ENCODE measurements around the gene ACR. TPM values are rescaled to one million over a fixed set of nuclear protein-coding genes. Genes with fewer than 3 reads are reported as not detected.

ACR gene
- total RNA-seq, 1 donor from 2014 or later: 0.52 TPM

DNA sequence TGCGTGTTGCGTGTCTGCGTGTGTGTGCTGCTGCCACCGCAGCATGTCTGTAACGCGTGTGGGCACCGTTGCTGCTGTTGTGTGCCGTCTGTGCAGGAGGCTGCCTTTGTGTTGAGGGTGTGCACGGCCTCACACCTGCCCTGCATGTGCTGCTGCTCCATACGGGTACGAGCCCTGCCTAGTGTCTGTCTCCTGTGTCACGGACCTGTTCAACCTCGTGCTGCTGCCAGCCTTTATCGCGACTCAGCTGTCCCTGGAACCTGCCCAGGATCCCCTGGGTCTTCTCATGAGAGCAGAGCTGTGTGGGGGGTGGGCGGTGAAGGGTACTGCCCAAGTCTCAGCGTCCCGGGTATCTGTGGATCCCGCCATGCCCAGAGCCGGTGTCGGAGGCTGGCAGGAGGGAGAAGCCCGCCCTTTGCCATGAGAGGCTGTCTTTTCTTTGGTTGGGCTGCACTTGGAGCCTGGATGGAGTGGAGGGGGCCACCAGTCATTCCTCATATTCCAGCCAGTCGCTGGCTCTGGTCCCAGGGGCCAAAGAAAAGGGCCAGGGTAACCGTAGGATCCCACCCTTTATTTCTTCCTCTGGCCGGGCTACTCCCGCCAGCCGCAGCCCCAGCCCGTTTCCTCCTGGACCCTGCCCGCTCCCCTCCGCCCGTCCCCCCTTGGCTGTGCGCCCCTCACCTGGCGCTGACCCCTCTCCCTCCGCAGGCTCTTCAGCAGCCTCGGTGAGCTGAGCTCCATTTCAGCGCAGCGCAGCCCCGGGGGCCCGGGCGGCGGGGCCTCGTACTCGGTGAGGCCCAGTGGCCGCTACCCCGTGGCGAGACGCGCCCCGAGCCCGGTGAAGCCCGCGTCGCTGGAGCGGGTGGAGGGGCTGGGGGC lies 7.8 kb upstream of the ACR start:
- peaks cover 19 to 38% (median 20%) of the 10 kb centered on the region in 3 donors for H3K27me3 ChIP-seq (ENCODE audit: control insufficient read depth in 3 of 3, insufficient read depth in 3 of 3, low read length in 3 of 3)
- peaks cover 11 to 24% (median 12%) of the 10 kb centered on the region in 3 donors for H3K4me1 ChIP-seq (ENCODE audit: control insufficient read depth in 3 of 3, insufficient read depth in 3 of 3, low read length in 3 of 3)
- H3K36me3 ChIP-seq (ENCODE audit: control insufficient read depth in 3 of 3, insufficient read depth in 3 of 3, low read length in 3 of 3): peaks cover 0 to 9% (median 0%) of the 10 kb centered on the region in 3 donors
- no peaks in the 10 kb centered on the region for H3K9me3 ChIP-seq (ENCODE audit: control insufficient read depth in 3 of 3, low read length in 3 of 3)
- H3K4me3 ChIP-seq (ENCODE audit: low read length in 3 of 3): no peak overlapping the region
- H3K9ac ChIP-seq (ENCODE audit: low read depth in 1 of 3, low read length in 3 of 3): no peak overlapping the region
- H3K27ac ChIP-seq (ENCODE audit: low read depth, low read length): no peak overlapping the region

DNA sequence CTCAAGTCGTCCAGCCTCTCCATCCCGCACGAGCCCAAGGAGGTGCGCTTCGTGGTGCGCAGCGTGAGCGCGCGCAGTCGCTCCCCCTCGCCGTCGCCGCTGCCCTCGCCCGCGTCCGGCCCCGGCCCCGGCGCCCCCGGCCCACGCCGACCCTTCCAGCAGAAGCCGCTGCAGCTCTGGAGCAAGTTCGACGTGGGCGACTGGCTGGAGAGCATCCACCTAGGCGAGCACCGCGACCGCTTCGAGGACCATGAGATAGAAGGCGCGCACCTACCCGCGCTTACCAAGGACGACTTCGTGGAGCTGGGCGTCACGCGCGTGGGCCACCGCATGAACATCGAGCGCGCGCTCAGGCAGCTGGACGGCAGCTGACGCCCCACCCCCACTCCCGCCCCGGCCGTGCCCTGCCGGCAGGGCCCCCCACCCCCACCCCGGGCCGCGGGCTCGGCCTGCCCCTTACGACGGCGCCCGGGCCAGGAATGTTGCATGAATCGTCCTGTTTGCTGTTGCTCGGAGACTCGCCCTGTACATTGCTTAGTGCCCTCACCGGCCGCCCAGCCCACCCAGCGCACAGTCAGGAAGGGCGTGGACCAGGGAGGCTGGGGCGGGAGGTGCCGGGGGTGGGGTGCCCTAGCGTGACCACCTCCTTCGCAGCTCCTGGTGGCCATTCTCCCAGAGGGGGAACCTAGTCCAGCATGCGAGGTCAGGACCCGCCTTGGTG lies 6.9 kb upstream of the ACR start:
- Histone ChIP-seq H3K4me1 (ENCODE audit: control insufficient read depth in 3 of 3, insufficient read depth in 3 of 3, low read length in 3 of 3) (peaks cover 11 to 20% (median 12%) of the 10 kb centered on the region in 3 donors), H3K27ac (ENCODE audit: low read depth, low read length) (no peak overlapping the region), H3K9ac (ENCODE audit: low read depth in 1 of 3, low read length in 3 of 3) (no peak overlapping the region)

DNA sequence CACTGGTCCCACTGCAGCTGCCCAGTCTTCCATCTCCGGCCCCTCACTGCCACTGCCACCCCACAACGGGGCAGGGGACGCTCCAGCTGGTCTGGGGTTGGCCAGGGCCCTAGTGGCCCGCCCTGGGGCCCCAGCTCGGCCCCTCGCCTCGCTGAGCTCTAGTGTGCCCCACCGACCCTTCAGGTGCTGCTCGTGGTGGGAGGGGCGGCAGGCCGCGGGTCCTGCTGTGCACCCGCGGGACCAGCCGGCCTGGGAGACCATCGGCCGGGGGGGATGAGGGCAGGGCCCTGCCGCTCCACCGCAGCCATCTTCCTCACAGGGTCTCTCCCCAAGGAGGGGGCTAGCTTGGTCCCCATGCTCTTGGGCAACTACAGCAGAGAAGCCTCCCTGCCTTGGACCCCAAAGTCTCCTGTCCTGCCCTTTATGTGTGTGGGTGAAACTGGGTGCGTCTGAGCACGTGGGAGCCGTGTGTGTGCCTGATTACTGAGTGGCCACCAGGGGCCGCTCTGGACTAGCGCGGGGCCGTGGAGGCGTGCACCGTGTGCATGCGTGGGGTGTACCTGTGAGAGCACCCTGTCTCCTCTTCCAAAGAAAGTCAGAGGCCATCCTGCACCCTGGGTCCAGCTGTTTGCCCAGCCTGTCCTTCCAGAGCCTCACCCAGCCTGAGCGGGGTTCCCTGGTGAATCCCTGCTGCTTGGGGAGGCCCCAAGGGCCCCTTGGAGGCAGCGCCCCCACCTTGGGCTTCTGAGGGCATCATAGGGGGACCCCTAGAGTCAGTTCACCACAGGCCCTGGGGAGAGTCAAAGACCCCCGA lies 6.0 kb upstream of the ACR start:
- peaks cover 19 to 43% (median 20%) of the 10 kb centered on the region in 3 donors for H3K27me3 ChIP-seq (ENCODE audit: control insufficient read depth in 3 of 3, insufficient read depth in 3 of 3, low read length in 3 of 3)
- H3K9ac ChIP-seq (ENCODE audit: low read depth in 1 of 3, low read length in 3 of 3): peak overlapping the region in 1 of 3 donors; percentile 1
- H3K9me3 ChIP-seq (ENCODE audit: control insufficient read depth in 3 of 3, low read length in 3 of 3): no peaks in the 10 kb centered on the region
- H3K36me3 ChIP-seq (ENCODE audit: control insufficient read depth in 3 of 3, insufficient read depth in 3 of 3, low read length in 3 of 3): peaks cover 0 to 2% (median 0%) of the 10 kb centered on the region in 3 donors
- H3K27ac ChIP-seq (ENCODE audit: low read depth, low read length): no peak overlapping the region
- H3K4me1 ChIP-seq (ENCODE audit: control insufficient read depth in 3 of 3, insufficient read depth in 3 of 3, low read length in 3 of 3): peaks cover 11 to 15% (median 12%) of the 10 kb centered on the region in 3 donors
- no peak overlapping the region for H3K4me3 ChIP-seq (ENCODE audit: low read length in 3 of 3)

More for the DNA sequence above, 6.9 kb upstream of the ACR start:
- H3K4me3 ChIP-seq (ENCODE audit: low read length in 3 of 3): no peak overlapping the region
- no peaks in the 10 kb centered on the region for H3K9me3 ChIP-seq (ENCODE audit: control insufficient read depth in 3 of 3, low read length in 3 of 3)
- peaks cover 0 to 5% (median 0%) of the 10 kb centered on the region in 3 donors for H3K36me3 ChIP-seq (ENCODE audit: control insufficient read depth in 3 of 3, insufficient read depth in 3 of 3, low read length in 3 of 3)
- H3K27me3 ChIP-seq (ENCODE audit: control insufficient read depth in 3 of 3, insufficient read depth in 3 of 3, low read length in 3 of 3): peaks cover 19 to 43% (median 20%) of the 10 kb centered on the region in 3 donors

DNA sequence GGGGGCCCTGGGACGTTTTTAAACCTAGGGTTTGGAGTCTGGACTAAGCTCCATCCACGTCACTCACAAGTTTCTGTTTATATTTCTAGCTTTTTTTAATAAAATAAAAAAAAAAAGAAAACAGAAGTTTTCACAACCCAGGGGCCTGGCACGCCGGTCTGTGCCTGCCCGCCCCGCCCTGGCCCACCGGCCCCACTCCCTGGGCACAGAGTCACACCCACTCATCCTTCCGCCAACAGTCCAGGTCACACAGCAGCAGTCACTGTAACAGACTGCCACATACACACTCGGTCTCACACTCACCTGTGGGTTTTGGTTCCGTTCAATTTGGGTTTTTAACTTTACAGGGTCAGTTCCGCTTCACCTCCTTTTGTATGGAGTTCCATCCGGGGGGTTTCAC lies 5.3 kb upstream of the ACR start:
- H3K9me3 ChIP-seq (ENCODE audit: control insufficient read depth in 3 of 3, low read length in 3 of 3): no peaks in the 10 kb centered on the region
- peaks cover 0 to 2% (median 0%) of the 10 kb centered on the region in 3 donors for H3K36me3 ChIP-seq (ENCODE audit: control insufficient read depth in 3 of 3, insufficient read depth in 3 of 3, low read length in 3 of 3)
- H3K9ac ChIP-seq (ENCODE audit: low read depth in 1 of 3, low read length in 3 of 3): no peak overlapping the region
- no peak overlapping the region for H3K4me3 ChIP-seq (ENCODE audit: low read length in 3 of 3)
- H3K4me1 ChIP-seq (ENCODE audit: control insufficient read depth in 3 of 3, insufficient read depth in 3 of 3, low read length in 3 of 3): peaks cover 11 to 12% (median 11%) of the 10 kb centered on the region in 3 donors
- peaks cover 19 to 44% (median 20%) of the 10 kb centered on the region in 3 donors for H3K27me3 ChIP-seq (ENCODE audit: control insufficient read depth in 3 of 3, insufficient read depth in 3 of 3, low read length in 3 of 3)
- H3K27ac ChIP-seq (ENCODE audit: low read depth, low read length): no peak overlapping the region

DNA sequence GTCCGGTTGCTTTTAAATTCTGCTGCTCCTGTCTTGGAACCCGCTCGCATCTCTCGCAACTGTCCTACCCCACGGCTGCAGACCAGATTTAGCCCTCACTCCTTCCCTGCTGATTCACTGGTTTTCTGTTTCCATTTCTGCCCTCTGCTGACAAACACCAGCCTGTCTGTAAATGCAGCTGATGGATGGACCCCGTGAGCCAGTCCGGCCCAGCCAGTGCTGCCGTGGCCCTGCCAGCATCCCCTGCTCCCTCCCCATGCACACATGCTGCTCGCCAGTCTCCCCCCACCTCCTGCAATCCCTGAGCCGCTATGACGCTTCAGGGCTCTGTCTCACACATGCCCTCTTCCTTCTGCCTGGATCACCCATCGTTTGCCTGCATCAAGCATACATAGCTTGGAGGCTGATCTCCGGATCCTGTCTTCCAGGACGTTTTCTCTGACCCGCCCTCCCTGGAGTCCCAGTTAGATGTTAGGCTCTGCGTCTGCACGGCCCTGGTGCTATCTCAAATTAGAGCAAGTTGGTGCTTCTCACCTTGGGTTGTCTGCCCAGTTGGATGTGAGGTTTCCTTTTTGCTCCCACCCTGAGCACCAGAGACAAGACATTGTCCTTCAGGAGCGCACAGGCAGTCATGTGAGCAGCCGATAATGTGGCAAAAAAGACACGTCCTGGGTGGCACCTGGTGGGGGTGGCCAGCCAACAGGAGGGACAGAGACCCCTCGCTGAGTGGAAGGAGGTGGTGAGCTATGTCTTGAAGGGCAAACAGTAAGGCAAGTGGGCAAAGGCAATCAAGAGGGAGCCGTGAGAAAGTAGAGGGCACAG lies 4.3 kb upstream of the ACR start:
- H3K9me3 ChIP-seq (ENCODE audit: control insufficient read depth in 3 of 3, low read length in 3 of 3): no peaks in the 10 kb centered on the region
- peaks cover 0 to 2% (median 0%) of the 10 kb centered on the region in 3 donors for H3K36me3 ChIP-seq (ENCODE audit: control insufficient read depth in 3 of 3, insufficient read depth in 3 of 3, low read length in 3 of 3)
- peaks cover 11 to 12% (median 11%) of the 10 kb centered on the region in 3 donors for H3K4me1 ChIP-seq (ENCODE audit: control insufficient read depth in 3 of 3, insufficient read depth in 3 of 3, low read length in 3 of 3)
- H3K27ac ChIP-seq (ENCODE audit: low read depth, low read length): no peak overlapping the region
- H3K27me3 ChIP-seq (ENCODE audit: control insufficient read depth in 3 of 3, insufficient read depth in 3 of 3, low read length in 3 of 3): peaks cover 20 to 45% (median 21%) of the 10 kb centered on the region in 3 donors
- no peak overlapping the region for H3K4me3 ChIP-seq (ENCODE audit: low read length in 3 of 3)
- peak overlapping the region in 1 of 3 donors; percentile 37 for H3K9ac ChIP-seq (ENCODE audit: low read depth in 1 of 3, low read length in 3 of 3)

DNA sequence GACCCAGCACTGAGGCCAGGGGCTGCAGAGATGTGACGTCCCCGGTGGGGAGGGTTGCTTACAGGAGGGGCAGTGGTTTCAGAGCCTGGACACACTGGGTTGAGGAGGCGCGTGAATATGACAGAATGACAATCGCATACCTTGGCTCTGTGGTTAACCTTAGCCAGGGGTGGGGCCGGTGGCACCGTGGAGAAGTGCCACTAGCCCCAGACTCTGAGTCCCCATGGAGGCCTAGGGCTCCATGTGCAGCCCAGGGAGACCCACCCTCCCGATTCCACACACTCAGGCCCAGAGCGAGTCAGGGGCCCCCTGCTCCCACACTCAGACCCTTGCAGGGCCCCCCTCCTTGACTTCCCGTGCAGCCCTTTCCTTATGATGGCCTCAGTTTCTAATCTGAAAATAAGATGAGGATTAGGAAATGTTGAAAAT lies 3.6 kb upstream of the ACR start:
- Histone ChIP-seq H3K4me3 (ENCODE audit: low read length in 3 of 3) (no peak overlapping the region), H3K27ac (ENCODE audit: low read depth, low read length) (no peak overlapping the region), H3K36me3 (ENCODE audit: control insufficient read depth in 3 of 3, insufficient read depth in 3 of 3, low read length in 3 of 3) (peaks cover 0 to 2% (median 0%) of the 10 kb centered on the region in 3 donors), H3K9me3 (ENCODE audit: control insufficient read depth in 3 of 3, low read length in 3 of 3) (no peaks in the 10 kb centered on the region), H3K4me1 (ENCODE audit: control insufficient read depth in 3 of 3, insufficient read depth in 3 of 3, low read length in 3 of 3) (peaks cover 11 to 12% (median 11%) of the 10 kb centered on the region in 3 donors), H3K27me3 (ENCODE audit: control insufficient read depth in 3 of 3, insufficient read depth in 3 of 3, low read length in 3 of 3) (peaks cover 20 to 47% (median 21%) of the 10 kb centered on the region in 3 donors), H3K9ac (ENCODE audit: low read depth in 1 of 3, low read length in 3 of 3) (no peak overlapping the region)

DNA sequence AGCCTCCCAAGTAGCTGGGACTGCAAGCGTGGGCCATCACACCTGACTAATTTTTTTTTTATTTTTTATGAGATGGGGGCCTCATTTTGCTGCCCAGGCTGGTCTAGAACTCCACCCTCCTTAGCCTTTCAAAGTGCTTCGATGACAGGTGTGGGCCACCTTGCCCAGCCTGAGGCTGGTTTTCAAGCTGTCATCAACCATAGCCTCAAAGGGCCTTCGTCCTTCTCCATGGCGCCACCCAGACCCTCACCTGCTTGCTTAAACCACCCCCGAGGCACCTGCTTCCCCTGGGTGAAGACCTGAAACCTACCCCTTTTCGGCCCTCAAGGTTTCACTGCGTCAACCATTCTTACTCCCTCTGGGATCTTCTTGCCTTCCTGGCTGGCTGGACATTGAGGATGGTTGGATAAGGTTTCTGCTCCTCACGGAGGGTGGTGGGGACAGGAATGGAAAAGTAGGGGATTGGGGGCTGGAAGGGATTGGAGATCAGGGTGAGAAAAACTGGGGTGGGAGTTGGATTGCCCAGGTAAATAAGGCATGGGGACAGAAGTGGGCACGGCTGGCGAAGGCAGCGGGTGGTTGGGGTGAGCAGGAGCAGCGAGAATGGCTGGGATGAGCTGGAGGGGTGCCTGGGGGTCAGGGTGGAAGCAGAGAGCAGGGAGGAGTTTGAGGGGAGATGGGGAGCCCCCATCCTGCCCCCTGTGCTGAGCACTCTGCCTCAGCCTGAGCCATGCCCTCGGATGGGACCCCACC lies 2.8 kb upstream of the ACR start:
- H3K4me1 ChIP-seq (ENCODE audit: control insufficient read depth in 3 of 3, insufficient read depth in 3 of 3, low read length in 3 of 3): peaks cover 6 to 12% (median 11%) of the 10 kb centered on the region in 3 donors
- H3K9me3 ChIP-seq (ENCODE audit: control insufficient read depth in 3 of 3, low read length in 3 of 3): no peaks in the 10 kb centered on the region
- no peak overlapping the region for H3K4me3 ChIP-seq (ENCODE audit: low read length in 3 of 3)
- no peaks in the 10 kb centered on the region for H3K36me3 ChIP-seq (ENCODE audit: control insufficient read depth in 3 of 3, insufficient read depth in 3 of 3, low read length in 3 of 3)
- no peak overlapping the region for H3K9ac ChIP-seq (ENCODE audit: low read depth in 1 of 3, low read length in 3 of 3)
- peaks cover 13 to 39% (median 13%) of the 10 kb centered on the region in 3 donors for H3K27me3 ChIP-seq (ENCODE audit: control insufficient read depth in 3 of 3, insufficient read depth in 3 of 3, low read length in 3 of 3)
- H3K27ac ChIP-seq (ENCODE audit: low read depth, low read length): no peak overlapping the region

DNA sequence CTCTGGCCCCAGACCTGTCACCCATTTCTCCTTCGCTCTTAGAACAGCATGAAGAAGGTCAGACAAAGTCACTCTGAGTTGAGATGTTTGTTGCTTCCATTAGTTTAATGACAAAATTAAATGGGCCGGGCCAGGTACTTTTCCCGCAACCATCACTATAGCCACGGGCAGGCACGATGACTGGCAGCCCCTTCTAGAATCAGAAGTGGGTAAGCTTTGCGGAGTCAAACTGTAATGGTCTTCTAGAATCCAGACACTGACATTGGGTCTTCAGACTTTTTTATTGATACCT lies 2.3 kb upstream of the ACR start:
- Histone ChIP-seq H3K4me3 (ENCODE audit: low read length in 3 of 3) (no peak overlapping the region), H3K9ac (ENCODE audit: low read depth in 1 of 3, low read length in 3 of 3) (no peak overlapping the region), H3K27me3 (ENCODE audit: control insufficient read depth in 3 of 3, insufficient read depth in 3 of 3, low read length in 3 of 3) (peaks cover 10 to 37% (median 11%) of the 10 kb centered on the region in 3 donors), H3K36me3 (ENCODE audit: control insufficient read depth in 3 of 3, insufficient read depth in 3 of 3, low read length in 3 of 3) (no peaks in the 10 kb centered on the region), H3K27ac (ENCODE audit: low read depth, low read length) (no peak overlapping the region), H3K9me3 (ENCODE audit: control insufficient read depth in 3 of 3, low read length in 3 of 3) (no peaks in the 10 kb centered on the region), H3K4me1 (ENCODE audit: control insufficient read depth in 3 of 3, insufficient read depth in 3 of 3, low read length in 3 of 3) (peaks cover 6 to 12% (median 11%) of the 10 kb centered on the region in 3 donors)

All from skeletal muscle tissue (tissue), 4 donors.